Endodermal cell (in vitro differentiated cells): Measurements from ENCODE around the gene ACMSD. TPM values are rescaled to one million over a fixed set of nuclear protein-coding genes. Genes with fewer than 3 reads are reported as not detected.

ENCODE experiments used
- DNase-seq: peaks from one replicate; pipeline ENCODE4 v3.0.0-alpha.2; 2017
- H3K27ac ChIP-seq: 2 replicates; pipeline ENCODE4 v1.5.1; 2013; ENCODE audit warnings: mild to moderate bottlenecking, low read depth, low read length, moderate library complexity
- H3K27me3 ChIP-seq: 2 replicates; pipeline ENCODE4 v1.6.1; 2013; ENCODE audit warnings: mild to moderate bottlenecking, low read length, moderate library complexity; ENCODE audit not compliant: insufficient read depth, control insufficient read depth, poor library complexity, severe bottlenecking
- H3K36me3 ChIP-seq: 2 replicates; pipeline ENCODE4 v1.7.0; 2013; ENCODE audit warnings: mild to moderate bottlenecking, low read length, moderate library complexity; ENCODE audit not compliant: control insufficient read depth, insufficient read depth
- H3K4me1 ChIP-seq: one replicate; pipeline ENCODE4 v1.7.0; 2013; ENCODE audit warnings: low read length; ENCODE audit not compliant: control insufficient read depth, insufficient read depth
- H3K4me3 ChIP-seq: 2 replicates; pipeline ENCODE4 v1.5.1; 2013; ENCODE audit warnings: mild to moderate bottlenecking, low read length, moderate library complexity
- H3K9ac ChIP-seq: 2 replicates; pipeline ENCODE4 v1.6.1; 2013; ENCODE audit warnings: mild to moderate bottlenecking, low read length, moderate library complexity; ENCODE audit not compliant: poor library complexity, severe bottlenecking; ENCODE audit errors: extremely low read depth
- H3K9me3 ChIP-seq: 2 replicates; pipeline ENCODE4 v1.6.1; 2013; ENCODE audit warnings: mild to moderate bottlenecking, low read length, moderate library complexity; ENCODE audit not compliant: control insufficient read depth
- H3K27ac Mint-ChIP-seq: 2 replicates; pipeline ENCODE4 v1.8.0; 2020; ENCODE audit warnings: mixed read lengths
- H3K27me3 Mint-ChIP-seq: 2 replicates; pipeline ENCODE4 v1.8.0; 2021; ENCODE audit warnings: mild to moderate bottlenecking, mixed read lengths; ENCODE audit not compliant: insufficient read depth
- H3K36me3 Mint-ChIP-seq: 2 replicates; pipeline ENCODE4 v1.8.0; 2020; ENCODE audit warnings: low read depth, mixed read lengths
- H3K4me1 Mint-ChIP-seq: 2 replicates; pipeline ENCODE4 v1.8.0; 2020; ENCODE audit warnings: mixed read lengths
- H3K4me3 Mint-ChIP-seq: 2 replicates; pipeline ENCODE4 v1.8.0; 2020; ENCODE audit warnings: mild to moderate bottlenecking, moderate library complexity, mixed read lengths
- H3K9me3 Mint-ChIP-seq: 2 replicates; pipeline ENCODE4 v1.8.0; 2020; ENCODE audit warnings: mild to moderate bottlenecking, mixed read lengths
- WGBS, 2 experiments: methylation state at CpG; one replicate each; pipeline versions ENCODE4 v1.1.5 to v1.1.7; 2013; ENCODE audit warnings: missing lambda C conversion rate in 2 of 2, mixed read lengths in 1 of 2; ENCODE audit not compliant: insufficient coverage in 1 of 2, insufficient read length in 1 of 2; 5-methylcytosine and 5-hydroxymethylcytosine counted together
- total RNA-seq, 2 donors: library from RNA; stranded (reverse); fragmentation: NEBNext Ultra II Directional in 1 of 2; extraction: Animal tissue kit (Norgen Biotek cat#: 25700) in 1 of 2; gene quantifications; 2 replicates in 1 of 2; 3 replicates in 1 of 2; pipeline ENCODE4 v1.2.1, GENCODE V29; 2021
- TF ChIP-seq, protein P1 (sequence below): fragments of 200-600 bp; sonication (generic); conservative IDR thresholded peaks from 2 replicates; pipeline ENCODE4 v1.5.0; 2021; ENCODE audit warnings: antibody characterized with exemption, mild to moderate bottlenecking

The ACMSD gene
- total RNA-seq, 2 donors from 2014 or later: not detected

DNA sequence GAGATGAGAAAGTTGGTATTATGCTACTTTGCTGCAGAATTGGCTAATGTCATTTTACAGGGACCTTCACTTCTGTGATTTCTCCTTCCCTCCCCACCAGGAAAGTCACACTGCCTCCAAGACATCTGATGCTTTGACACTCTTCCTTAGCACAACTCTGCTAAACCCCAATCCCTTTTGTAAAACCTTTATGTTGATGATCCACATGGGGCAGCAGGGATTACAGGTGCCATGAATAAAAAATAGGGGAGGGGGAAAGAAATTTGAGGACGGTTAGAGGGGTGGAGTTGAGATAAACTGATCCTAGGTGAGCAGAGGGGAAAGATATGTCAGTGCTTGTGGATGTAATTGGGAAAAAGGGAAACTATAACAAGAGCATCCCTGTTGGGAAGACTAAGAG lies 106.6 kb downstream of the ACMSD start:
- no peaks in the 10 kb centered on the region for H3K27me3 Mint-ChIP-seq
- H3K4me3 ChIP-seq: no peak overlapping the region
- no peaks in the 10 kb centered on the region for H3K9me3 Mint-ChIP-seq
- no peaks in the 10 kb centered on the region for H3K9me3 ChIP-seq
- peaks cover 61% of the 10 kb centered on the region for H3K36me3 Mint-ChIP-seq
- no peak overlapping the region for H3K4me3 Mint-ChIP-seq
- peaks cover 9% of the 10 kb centered on the region for H3K4me1 Mint-ChIP-seq
- H3K27me3 ChIP-seq: no peaks in the 10 kb centered on the region
- no peak overlapping the region for H3K27ac ChIP-seq
- no peaks in the 10 kb centered on the region for H3K4me1 ChIP-seq
- H3K36me3 ChIP-seq: peaks cover 90% of the 10 kb centered on the region
- TF ChIP-seq, protein P1, sequence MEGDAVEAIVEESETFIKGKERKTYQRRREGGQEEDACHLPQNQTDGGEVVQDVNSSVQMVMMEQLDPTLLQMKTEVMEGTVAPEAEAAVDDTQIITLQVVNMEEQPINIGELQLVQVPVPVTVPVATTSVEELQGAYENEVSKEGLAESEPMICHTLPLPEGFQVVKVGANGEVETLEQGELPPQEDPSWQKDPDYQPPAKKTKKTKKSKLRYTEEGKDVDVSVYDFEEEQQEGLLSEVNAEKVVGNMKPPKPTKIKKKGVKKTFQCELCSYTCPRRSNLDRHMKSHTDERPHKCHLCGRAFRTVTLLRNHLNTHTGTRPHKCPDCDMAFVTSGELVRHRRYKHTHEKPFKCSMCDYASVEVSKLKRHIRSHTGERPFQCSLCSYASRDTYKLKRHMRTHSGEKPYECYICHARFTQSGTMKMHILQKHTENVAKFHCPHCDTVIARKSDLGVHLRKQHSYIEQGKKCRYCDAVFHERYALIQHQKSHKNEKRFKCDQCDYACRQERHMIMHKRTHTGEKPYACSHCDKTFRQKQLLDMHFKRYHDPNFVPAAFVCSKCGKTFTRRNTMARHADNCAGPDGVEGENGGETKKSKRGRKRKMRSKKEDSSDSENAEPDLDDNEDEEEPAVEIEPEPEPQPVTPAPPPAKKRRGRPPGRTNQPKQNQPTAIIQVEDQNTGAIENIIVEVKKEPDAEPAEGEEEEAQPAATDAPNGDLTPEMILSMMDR: no peak
- no peak overlapping the region for H3K9ac ChIP-seq
- H3K27ac Mint-ChIP-seq: peak overlapping the region; percentile 8
- 66 to 100% methylated on average over 1 of the region's 1 CpG for WGBS, 2 experiments
- DNase-seq: no peak

DNA sequence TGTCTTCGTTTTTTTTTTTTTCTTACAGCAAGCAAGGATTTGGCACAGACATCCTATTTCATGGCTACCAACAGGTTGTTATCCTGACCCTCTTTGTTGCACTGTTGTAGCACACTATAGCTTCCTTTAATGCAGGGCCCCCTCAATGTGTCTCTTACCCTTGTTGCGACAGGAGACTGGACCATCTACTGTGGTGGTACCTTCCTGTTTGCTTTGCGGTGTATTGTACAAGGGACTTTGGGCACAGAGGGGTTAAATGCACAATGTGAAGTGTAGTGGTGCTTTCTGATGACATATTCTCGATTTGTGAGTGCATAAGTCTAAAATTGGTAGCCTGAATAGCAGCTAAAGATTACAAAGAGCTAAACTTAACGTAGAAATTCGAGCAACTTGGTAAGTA lies 107.7 kb downstream of the ACMSD start:
- H3K36me3 ChIP-seq: peaks cover 91% of the 10 kb centered on the region
- TF ChIP-seq, protein P1: no peak
- H3K9me3 ChIP-seq: no peaks in the 10 kb centered on the region
- H3K4me1 ChIP-seq: no peaks in the 10 kb centered on the region
- Mint-ChIP-seq H3K27ac (peak overlapping the region; percentile 52), H3K27me3 (no peaks in the 10 kb centered on the region), H3K36me3 (peaks cover 64% of the 10 kb centered on the region), H3K4me1 (peaks cover 9% of the 10 kb centered on the region), H3K9me3 (no peaks in the 10 kb centered on the region), H3K4me3 (no peak overlapping the region)
- H3K27ac ChIP-seq: no peak overlapping the region
- H3K9ac ChIP-seq: no peak overlapping the region
- WGBS, 2 experiments: 93 to 100% methylated on average over 3 to 6 of the region's 6 CpGs
- no peak for DNase-seq
- H3K27me3 ChIP-seq: no peaks in the 10 kb centered on the region
- H3K4me3 ChIP-seq: no peak overlapping the region

DNA sequence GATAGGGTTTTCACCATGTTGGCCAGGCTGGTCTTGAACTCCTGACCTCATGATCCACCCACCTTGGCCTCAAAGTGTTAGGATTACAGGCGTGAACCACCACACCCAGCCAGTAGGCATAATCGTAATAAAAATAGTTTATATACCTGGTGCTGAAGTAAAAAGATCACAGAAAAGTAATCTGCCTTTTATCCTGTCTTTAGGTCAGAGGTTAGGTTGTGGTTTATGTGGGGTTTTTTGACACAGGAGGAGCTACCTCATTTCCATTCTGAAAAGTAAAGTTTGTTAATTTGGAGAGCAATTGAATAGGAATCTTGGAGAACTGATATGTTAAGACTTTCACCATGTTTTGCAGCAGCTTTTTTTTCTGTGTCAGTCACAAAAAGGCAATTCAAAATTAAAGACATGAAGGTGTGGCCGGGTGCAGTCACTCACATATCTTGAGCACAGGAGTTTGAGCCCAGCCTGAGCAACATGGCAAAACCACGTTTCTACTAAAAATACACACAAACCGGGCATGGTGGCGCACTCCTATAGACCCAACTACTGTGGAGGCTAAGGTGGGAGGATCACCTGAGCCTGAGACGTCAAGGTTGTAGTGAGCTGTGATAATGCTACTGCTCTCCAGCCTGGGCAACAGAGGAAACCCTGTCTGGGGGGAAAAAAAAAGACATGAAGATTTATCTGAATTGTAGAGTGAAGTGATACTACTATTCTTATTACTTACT lies 111.7 kb downstream of the ACMSD start:
- WGBS, 2 experiments: 91 to 95% methylated on average over 5 to 7 of the region's 7 CpGs
- H3K36me3 Mint-ChIP-seq: peaks cover 74% of the 10 kb centered on the region
- peaks cover 92% of the 10 kb centered on the region for H3K36me3 ChIP-seq

More for the DNA sequence above, 111.7 kb downstream of the ACMSD start:
- no peaks in the 10 kb centered on the region for H3K9me3 ChIP-seq
- Mint-ChIP-seq H3K27me3 (no peaks in the 10 kb centered on the region), H3K4me1 (peaks cover under 1% of the 10 kb centered on the region), H3K9me3 (no peaks in the 10 kb centered on the region), H3K27ac (no peak overlapping the region), H3K4me3 (no peak overlapping the region)
- TF ChIP-seq, protein P1: no peak
- no peak overlapping the region for H3K9ac ChIP-seq
- no peak for DNase-seq
- H3K4me3 ChIP-seq: no peak overlapping the region
- H3K27me3 ChIP-seq: no peaks in the 10 kb centered on the region
- no peak overlapping the region for H3K27ac ChIP-seq
- H3K4me1 ChIP-seq: no peaks in the 10 kb centered on the region
